Measurements from ENCODE around the gene RAMACL. TPM values are rescaled to one million over a fixed set of nuclear protein-coding genes. Genes with fewer than 3 reads are reported as not detected.

RAMACL gene
- total RNA-seq, 6 experiments from 2014 or later, result 0.19 to 1.4 (median 0.65) TPM

Other genes starting within 250 kb of the RAMACL start
- 10 to 100 TPM in 5 of 6 experiments, 1 to 10 TPM in 1; 6.7 to 14.0 (median 12.8) TPM for gene SFT2D1, start 244.1 kb downstream of the RAMACL start, total RNA-seq
- gene MPC1, start 203.7 kb downstream of the RAMACL start, total RNA-seq, result 100 to 1,000 TPM; 102 to 298 (median 180) TPM
- gene RPS6KA2, start 40.6 kb upstream of the RAMACL start, total RNA-seq, result 10 to 100 TPM in 3 of 6 experiments, 1 to 10 TPM in 3; 6.4 to 18.1 (median 11.1) TPM